Aorta (tissue), 5 donors: ENCODE measurements around the gene RTN4RL1. TPM values are rescaled to one million over a fixed set of nuclear protein-coding genes. Genes with fewer than 3 reads are reported as not detected.

Source experiments
- ATAC-seq: fragments of 200-7000 bp; cut with Tn5 transposase; one replicate; pipeline ENCODE4 v1.9.1; 2022; ENCODE audit warnings: moderate library complexity; ENCODE audit not compliant: low FRiP score
- DNase-seq, 2 donors: peaks; one replicate each; pipeline ENCODE4 v3.0.0-alpha.2; 2020
- H3K27ac ChIP-seq, 2 donors: one replicate each; pipeline ENCODE4 v1.5.1; 2013; ENCODE audit warnings: low read length in 2 of 2, mild to moderate bottlenecking in 2 of 2, moderate library complexity in 2 of 2, control low read depth in 1 of 2, inconsistent platforms in 1 of 2, low read depth in 1 of 2
- H3K27me3 ChIP-seq, 2 donors: one replicate each; pipeline ENCODE4 v1.6.1; 2013; ENCODE audit warnings: control low read depth in 1 of 2, low read length in 1 of 2, mild to moderate bottlenecking in 1 of 2, moderate library complexity in 1 of 2; ENCODE audit not compliant: insufficient read depth in 2 of 2, control insufficient read depth in 1 of 2
- H3K36me3 ChIP-seq, 2 donors: one replicate each; pipeline ENCODE4 v1.6.1; 2013; ENCODE audit warnings: control low read depth in 1 of 2, low read length in 1 of 2, mild to moderate bottlenecking in 1 of 2; ENCODE audit not compliant: insufficient read depth in 2 of 2, control insufficient read depth in 1 of 2
- H3K4me1 ChIP-seq, 2 donors: one replicate each; pipeline ENCODE4 v1.6.1; 2013; ENCODE audit warnings: low read length in 2 of 2, control low read depth in 1 of 2, mild to moderate bottlenecking in 1 of 2, moderate library complexity in 1 of 2; ENCODE audit not compliant: insufficient read depth in 2 of 2, control insufficient read depth in 1 of 2
- H3K4me3 ChIP-seq, 2 donors: one replicate each; pipeline ENCODE4 v1.5.1; 2013; ENCODE audit warnings: low read length in 2 of 2, control low read depth in 1 of 2, mild to moderate bottlenecking in 1 of 2
- H3K9me3 ChIP-seq: one replicate; pipeline ENCODE4 v1.6.1; 2013; ENCODE audit warnings: mild to moderate bottlenecking, low read length; ENCODE audit not compliant: control insufficient read depth
- WGBS, 2 donors: extraction: QIAGEN DNeasy Blood & Tissue Kit; methylation state at CpG; one replicate each; pipeline ENCODE4 v1.1.7; 2013; 5-methylcytosine and 5-hydroxymethylcytosine counted together
- intact Hi-C, 2 donors: fragments of 100-400 bp; cut with DNase I; formaldehyde crosslinking; loops; one replicate each; pipeline versions ENCODE4 v1.14.2 to v1.15.0; 2022
- polyA plus RNA-seq, 2 donors: library from polyadenylated mRNA; stranded (reverse); fragments of 200-250 nt; gene quantifications; one replicate each; pipeline ENCODE4 v1.2.3, GENCODE V29; 2013
- total RNA-seq, 2 donors: library from RNA; stranded (reverse); fragmentation: NEBNext Ultra II Directional; extraction: Animal tissue kit (Norgen Biotek cat#: 25700); gene quantifications; one replicate each; pipeline ENCODE4 v1.2.1, GENCODE V29; 2021
- donor health status: healthy with polysubstance abuse.
- donor health status: Bipolar disorder and iron deficiency.
- donor health status: DM: no; HTN: no; CAD: no.
- donor health status: DM: no; HTN: no; CAD: no.
- donor health status: DM: yes; HTN: yes; CAD: no.

The RTN4RL1 gene
- total and polyA plus RNA-seq, 4 donors = 0.25 to 5.2 (median 2.2) TPM

DNA sequence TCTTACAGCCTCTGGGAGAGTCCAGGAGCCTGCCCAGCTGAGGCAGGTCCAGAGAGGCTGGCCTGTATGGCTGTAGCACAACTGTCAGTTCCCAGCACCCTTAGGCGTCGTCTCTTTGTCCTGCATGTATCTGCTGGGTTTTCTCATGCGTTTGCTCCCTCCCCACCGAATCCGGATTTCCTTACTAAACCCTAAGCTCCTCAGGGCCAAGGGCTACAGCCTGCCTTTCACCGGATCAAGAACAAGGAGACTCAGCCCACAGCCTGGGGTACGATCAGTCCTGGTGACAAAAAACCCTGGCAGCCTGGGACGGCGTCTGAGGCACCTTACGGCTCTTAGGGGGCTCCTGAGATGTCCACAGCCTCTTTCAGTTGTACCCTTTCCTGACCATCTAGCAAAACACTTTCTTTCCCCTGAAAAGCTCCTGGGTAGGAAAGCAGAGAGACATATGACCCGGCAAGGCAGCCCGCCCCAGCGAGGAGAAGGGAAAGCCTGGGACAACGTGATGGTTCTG, 42.0 kb upstream of the RTN4RL1 start:
- no peak for ATAC-seq
- 75 to 79% methylated on average over 14 of the region's 14 CpGs for WGBS, 2 donors
- H3K36me3 ChIP-seq = peaks cover 0 to 3% of the 10 kb centered on the region in 2 donors
- no peaks in the 10 kb centered on the region for H3K9me3 ChIP-seq
- H3K4me3 ChIP-seq = no peak overlapping the region
- intact Hi-C loops = no loop called here
- no peaks in the 10 kb centered on the region for H3K4me1 ChIP-seq
- no peak overlapping the region for H3K27ac ChIP-seq
- H3K27me3 ChIP-seq = no peaks in the 10 kb centered on the region
- peak in 1 of 2 donors; percentile 28 for DNase-seq

DNA sequence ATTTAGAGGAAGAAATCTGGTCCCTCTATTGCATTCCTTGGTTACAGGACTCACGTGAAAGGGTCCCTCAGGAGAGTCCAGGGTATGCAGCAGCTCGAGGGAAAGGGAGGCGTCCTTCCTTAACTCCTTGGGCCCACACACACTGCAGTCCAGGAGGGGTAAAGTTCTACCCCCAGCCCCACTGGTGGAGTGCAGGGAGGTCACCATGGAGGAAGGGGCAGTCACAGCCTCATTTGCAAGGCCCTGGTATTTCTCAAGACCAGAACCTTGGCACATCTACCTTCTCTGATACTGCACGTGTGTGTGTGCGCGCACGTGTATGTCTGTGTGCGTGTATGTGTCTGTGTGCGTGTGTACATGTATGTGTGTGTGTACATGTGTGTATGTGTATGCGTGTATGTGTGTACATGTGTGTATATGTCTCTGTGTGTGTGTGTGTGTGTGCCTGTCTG, 40.8 kb upstream of the RTN4RL1 start:
- Histone ChIP-seq H3K27ac (no peak overlapping the region), H3K9me3 (no peaks in the 10 kb centered on the region), H3K4me3 (no peak overlapping the region), H3K27me3 (no peaks in the 10 kb centered on the region), H3K36me3 (peaks cover 0 to 3% of the 10 kb centered on the region in 2 donors), H3K4me1 (no peaks in the 10 kb centered on the region)
- WGBS, 2 donors = 74 to 76% methylated on average over 10 of the region's 10 CpGs
- DNase-seq (peak in 1 of 2 donors; percentile 39), ATAC-seq (no peak)
- intact Hi-C loops = no loop called here

- ATAC-seq (no peak), DNase-seq (peak; percentile 67 to 84)
- intact Hi-C loops = no loop called here
- Histone ChIP-seq H3K36me3 (peaks cover 0 to 3% of the 10 kb centered on the region in 2 donors), H3K27ac (no peak overlapping the region), H3K4me1 (no peaks in the 10 kb centered on the region), H3K4me3 (no peak overlapping the region), H3K9me3 (no peaks in the 10 kb centered on the region), H3K27me3 (no peaks in the 10 kb centered on the region)
- WGBS, 2 donors = 82 to 83% methylated on average over 24 of the region's 24 CpGs
These were observed 40.0 kb upstream of the RTN4RL1 start for GRCh38 chr17:2064980-2065785.

DNA sequence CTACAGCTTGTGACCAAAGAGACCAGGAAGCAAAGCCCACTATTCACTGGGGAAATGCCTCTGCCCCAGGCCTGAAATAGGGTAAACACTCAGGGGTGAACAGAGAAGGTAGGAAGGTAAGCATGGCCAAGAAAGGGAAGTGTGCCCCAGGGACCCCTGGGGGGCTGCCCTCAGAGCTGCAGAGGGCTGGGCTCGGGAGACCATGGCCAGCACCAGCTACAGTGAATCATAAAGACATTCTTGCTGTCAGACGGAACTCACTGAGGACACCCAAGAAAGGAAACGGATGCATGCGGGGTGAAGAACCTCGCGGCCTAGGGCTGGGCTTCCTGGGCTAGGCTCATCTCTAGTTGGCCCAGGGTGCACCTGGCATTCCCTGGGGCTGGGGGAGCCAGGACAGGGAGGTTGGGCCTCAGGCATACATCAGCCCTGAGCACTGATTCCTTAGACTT, 39.4 kb upstream of the RTN4RL1 start:
- no peaks in the 10 kb centered on the region for H3K27me3 ChIP-seq
- no peak overlapping the region for H3K4me3 ChIP-seq
- no peaks in the 10 kb centered on the region for H3K9me3 ChIP-seq
- intact Hi-C loops = no loop called here
- H3K27ac ChIP-seq = no peak overlapping the region
- WGBS, 2 donors = 79 to 85% methylated on average over 6 of the region's 6 CpGs
- DNase-seq (peak in 1 of 2 donors; percentile 61), ATAC-seq (no peak)
- H3K36me3 ChIP-seq = peaks cover 0 to 3% of the 10 kb centered on the region in 2 donors
- no peaks in the 10 kb centered on the region for H3K4me1 ChIP-seq

- ATAC-seq = no peak
- H3K4me1 ChIP-seq = no peaks in the 10 kb centered on the region
- H3K27ac ChIP-seq = no peak overlapping the region
- H3K4me3 ChIP-seq = no peak overlapping the region
- DNase-seq = no peak
- intact Hi-C loops = no loop called here
- H3K36me3 ChIP-seq = peaks cover 0 to 3% of the 10 kb centered on the region in 2 donors
- H3K9me3 ChIP-seq = no peaks in the 10 kb centered on the region
- 59 to 61% methylated on average over 5 of the region's 5 CpGs for WGBS, 2 donors
- no peaks in the 10 kb centered on the region for H3K27me3 ChIP-seq
These were observed 39.0 kb upstream of the RTN4RL1 start for GRCh38 chr17:2064147-2064489.

DNA sequence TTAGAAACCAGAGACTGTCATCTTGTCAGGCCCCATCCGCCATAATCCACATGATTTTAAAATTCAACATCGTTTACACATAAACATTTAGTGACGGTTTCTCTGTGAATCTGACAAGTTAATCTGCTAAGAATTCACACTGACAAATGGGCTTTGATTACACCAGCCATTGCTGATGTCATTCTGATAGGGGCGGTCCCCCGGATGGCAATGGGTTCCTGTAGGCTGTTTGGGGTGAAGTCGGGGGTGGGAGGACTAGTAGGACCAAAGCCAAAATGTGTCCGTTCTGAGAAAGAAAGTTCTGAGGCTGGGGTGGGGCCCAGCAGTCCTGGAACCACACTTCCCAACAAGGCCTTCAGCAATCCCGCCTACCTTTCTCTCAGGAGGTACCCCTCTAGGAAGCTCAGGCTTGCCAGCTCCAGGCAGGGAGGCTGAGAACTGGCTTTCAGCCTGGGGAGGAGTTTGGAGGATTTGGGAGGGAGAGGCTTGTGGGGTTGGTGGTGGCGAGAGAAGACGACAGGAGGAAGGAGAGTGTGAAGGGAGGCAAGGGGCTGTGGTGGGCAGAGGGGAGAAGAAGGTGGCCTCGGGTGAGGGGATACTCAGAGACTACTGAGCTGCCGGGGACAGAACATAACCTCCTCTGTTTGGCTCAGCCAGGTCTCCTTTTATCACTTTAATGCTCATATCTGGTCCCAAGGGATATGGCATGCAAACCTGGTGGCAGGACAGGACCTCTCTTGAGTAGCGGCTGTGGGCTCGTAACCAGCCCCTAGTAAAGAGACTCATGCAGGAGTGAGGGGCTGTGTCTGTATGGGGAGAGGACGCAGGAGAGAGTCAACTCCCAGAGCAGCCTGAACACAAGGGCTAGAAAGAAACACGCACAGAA, 38.4 kb upstream of the RTN4RL1 start:
- no peak for ATAC-seq
- Histone ChIP-seq H3K4me3 (no peak overlapping the region), H3K27me3 (no peaks in the 10 kb centered on the region), H3K4me1 (no peaks in the 10 kb centered on the region), H3K27ac (no peak overlapping the region), H3K36me3 (peaks cover 0 to 3% of the 10 kb centered on the region in 2 donors), H3K9me3 (no peaks in the 10 kb centered on the region)
- intact Hi-C loops = no loop called here
- DNase-seq = peak in 1 of 2 donors; percentile 64
- 71 to 75% methylated on average over 16 of the region's 16 CpGs for WGBS, 2 donors

GRCh38 chr17:2062571-2063183, 37.5 kb upstream of the RTN4RL1 start:
- Histone ChIP-seq H3K36me3 (peaks cover 0 to 3% of the 10 kb centered on the region in 2 donors), H3K4me1 (no peaks in the 10 kb centered on the region), H3K27ac (no peak overlapping the region), H3K27me3 (no peaks in the 10 kb centered on the region), H3K4me3 (no peak overlapping the region), H3K9me3 (no peaks in the 10 kb centered on the region)
- ATAC-seq (no peak), DNase-seq (no peak)
- intact Hi-C loops = no loop called here
- WGBS, 2 donors = 47% methylated on average over 10 to 11 of the region's 11 CpGs

GRCh38 chr17:2061441-2061958, 36.4 kb upstream of the RTN4RL1 start:
- no peak overlapping the region for H3K4me3 ChIP-seq
- 86 to 87% methylated on average over 17 of the region's 17 CpGs for WGBS, 2 donors
- no peaks in the 10 kb centered on the region for H3K4me1 ChIP-seq
- DNase-seq (peak in 1 of 2 donors; percentile 74), ATAC-seq (no peak)
- no peaks in the 10 kb centered on the region for H3K27me3 ChIP-seq
- intact Hi-C loops = no loop called here
- H3K36me3 ChIP-seq = peaks cover 0 to 3% of the 10 kb centered on the region in 2 donors
- no peaks in the 10 kb centered on the region for H3K9me3 ChIP-seq
- H3K27ac ChIP-seq = no peak overlapping the region
